Activated CD8-positive, alpha-beta memory T cell treated with anti-CD3 and anti-CD28 coated beads, Interleukin-2, amount 50 U/mL, for 48 hours (primary cell): ENCODE measurements around the gene FXR1.
"Not testable (repeated sequence)": the region's sequence is repeated elsewhere in the genome, so short reads cannot be mapped to it uniquely, and the experiment has no call there.

Source experiments
- DNase-seq: peaks from one replicate; pipeline ENCODE4 v3.0.0-alpha.2; 2020

FXR1 gene

DNA sequence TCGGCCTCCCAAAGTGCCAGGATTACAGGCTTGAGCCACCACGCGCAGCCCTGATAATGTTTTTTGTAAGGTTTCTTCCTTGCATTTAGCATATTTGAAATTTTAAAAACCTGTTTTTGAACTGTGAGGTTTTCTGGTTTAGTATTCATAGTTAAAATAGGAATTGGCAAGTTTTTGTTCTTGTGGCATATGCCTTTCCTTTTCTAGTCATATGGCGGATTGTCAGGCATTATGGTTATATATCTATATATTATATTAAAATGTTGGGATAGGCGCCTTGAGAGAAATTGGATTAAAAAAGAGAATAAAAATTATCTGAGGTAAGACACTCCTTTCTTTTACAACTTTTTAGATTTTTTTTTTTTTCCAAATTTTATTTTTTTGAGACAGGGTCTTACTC is 28.4 kb downstream of the FXR1 start:
- no peak for DNase-seq

GRCh38 chr3:180947761-180948390 is 35.4 kb downstream of the FXR1 start:
- no peak for DNase-seq

GRCh38 chr3:180959691-180960090 is 47.2 kb downstream of the FXR1 start:
- no peak for DNase-seq

GRCh38 chr3:180961087-180961486 is 48.6 kb downstream of the FXR1 start:
- no peak for DNase-seq

DNA sequence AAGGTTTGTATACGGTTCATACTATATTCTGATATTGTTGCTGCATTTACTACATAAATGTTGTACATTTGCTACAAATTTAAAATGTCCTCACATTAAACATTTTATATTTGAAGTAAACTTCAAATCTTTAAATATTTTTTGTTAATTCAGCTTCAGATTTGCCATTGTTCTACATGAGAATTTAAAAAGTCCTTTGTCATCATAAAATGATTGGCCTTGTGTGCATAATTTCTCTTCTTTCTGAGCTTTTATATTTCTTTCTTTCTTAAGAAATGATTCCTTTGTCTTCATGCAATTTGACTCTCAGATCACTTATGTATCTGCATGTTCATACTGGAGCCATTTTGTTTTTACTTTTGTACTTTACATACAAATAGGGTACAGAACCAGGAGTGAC is 49.1 kb downstream of the FXR1 start:
- no peak for DNase-seq

DNA sequence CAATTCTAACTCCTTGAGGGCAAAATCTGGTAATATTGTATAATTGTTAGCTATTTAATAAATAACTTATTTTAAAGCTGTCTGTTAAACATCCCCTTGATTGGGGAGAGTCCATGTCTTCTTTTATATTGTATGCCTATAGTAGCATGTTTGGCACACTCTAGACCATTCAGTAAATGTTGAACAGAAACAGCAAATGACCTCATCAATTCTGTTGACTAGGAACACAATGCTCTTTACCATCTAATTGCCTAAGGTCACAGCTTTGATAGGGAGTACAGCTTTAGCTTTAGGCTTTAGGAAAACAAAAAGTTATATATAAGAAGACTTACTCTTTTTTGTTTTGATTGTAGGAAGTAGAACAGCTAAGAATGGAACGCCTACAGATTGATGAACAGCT is 50.1 kb downstream of the FXR1 start:
- no peak for DNase-seq

- no peak for DNase-seq
Measured at GRCh38 chr3:180970931-180971330, 58.5 kb downstream of the FXR1 start.

DNA sequence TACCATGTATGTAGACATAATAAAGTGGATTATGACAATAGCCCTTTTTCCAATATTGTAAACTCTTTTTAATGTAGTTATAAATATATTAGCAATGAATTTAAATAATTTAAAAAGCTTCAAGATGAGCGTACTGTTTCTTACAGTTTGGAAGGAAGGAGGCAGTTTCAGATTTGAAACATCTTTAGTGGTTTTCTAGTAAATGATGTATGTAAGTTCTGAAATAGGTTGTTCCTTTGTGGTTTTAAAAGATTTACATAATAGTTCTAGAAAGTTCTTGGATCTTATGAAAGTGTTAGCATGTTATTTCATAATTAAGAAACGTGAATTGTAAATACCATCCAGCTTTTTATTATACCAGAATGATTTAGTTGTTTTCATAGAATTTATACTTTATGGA is 61.1 kb downstream of the FXR1 start:
- DNase-seq: no peak

GRCh38 chr3:180974286-180974685 is 61.8 kb downstream of the FXR1 start:
- DNase-seq: no peak

DNA sequence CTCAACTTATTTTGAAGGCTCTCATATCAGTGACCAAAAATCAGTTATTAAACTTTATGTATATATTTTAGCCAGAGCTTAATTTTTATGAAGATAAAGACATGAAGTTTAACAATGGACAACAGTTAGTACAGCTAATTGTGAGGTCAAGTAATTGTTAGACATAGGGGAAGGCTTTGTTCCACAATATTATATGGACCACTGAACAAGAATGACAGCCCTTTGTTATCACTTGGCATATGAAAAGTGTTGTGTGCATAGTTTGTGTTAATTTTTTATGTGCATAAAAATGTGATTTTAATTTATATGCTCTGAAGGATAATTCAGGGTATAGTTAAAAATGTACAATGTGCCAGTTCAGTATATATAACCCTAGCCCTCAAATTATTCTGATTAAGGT is 65.0 kb downstream of the FXR1 start:
- DNase-seq: no peak

DNA sequence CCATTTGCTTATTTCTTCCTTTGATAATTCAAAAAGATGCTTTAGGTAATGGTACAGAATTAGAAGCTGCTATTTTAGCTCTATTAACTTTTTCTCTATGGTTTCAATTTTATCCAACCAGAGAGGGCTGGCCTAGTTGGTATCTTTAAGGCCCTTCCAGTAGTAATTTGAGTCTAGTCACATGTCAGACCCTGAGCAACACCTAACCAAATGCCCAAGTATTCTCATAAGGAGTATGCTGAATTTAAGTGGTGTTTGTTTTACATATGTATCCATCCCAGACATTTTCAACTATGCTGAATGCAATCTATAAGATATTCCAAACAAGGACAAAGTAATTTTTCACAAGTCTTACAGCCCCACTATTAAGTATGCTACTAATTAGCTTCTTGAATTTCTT is 67.5 kb downstream of the FXR1 start:
- DNase-seq: no peak

DNA sequence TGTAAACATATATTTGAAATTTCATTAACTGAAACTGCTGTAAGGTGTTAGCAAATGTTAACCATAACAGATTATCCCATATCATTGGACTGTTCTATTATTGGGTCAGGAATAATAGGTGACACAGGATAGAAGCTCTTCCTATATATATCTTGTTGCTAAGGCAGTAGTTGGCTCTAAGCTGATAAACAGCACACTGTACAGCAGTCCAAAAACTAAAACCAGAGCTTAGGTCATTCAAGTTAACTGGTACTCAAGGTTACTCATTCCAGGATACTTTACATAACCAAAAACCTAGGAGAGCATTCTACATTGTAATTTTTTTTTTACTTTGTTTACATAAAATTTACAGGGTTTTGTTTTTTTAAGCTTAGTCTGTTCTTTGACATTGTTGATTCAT is 68.1 kb downstream of the FXR1 start:
- no peak for DNase-seq

GRCh38 chr3:180981912-180982311 is 69.4 kb downstream of the FXR1 start:
- no peak for DNase-seq

- no peak for DNase-seq
Measured at GRCh38 chr3:180983136-180983535, 70.7 kb downstream of the FXR1 start.

- DNase-seq: not testable (repeated sequence)
Measured at GRCh38 chr3:180986366-180986765, 73.9 kb downstream of the FXR1 start.

GRCh38 chr3:180987344-180987743 is 74.9 kb downstream of the FXR1 start:
- DNase-seq: no peak

DNA sequence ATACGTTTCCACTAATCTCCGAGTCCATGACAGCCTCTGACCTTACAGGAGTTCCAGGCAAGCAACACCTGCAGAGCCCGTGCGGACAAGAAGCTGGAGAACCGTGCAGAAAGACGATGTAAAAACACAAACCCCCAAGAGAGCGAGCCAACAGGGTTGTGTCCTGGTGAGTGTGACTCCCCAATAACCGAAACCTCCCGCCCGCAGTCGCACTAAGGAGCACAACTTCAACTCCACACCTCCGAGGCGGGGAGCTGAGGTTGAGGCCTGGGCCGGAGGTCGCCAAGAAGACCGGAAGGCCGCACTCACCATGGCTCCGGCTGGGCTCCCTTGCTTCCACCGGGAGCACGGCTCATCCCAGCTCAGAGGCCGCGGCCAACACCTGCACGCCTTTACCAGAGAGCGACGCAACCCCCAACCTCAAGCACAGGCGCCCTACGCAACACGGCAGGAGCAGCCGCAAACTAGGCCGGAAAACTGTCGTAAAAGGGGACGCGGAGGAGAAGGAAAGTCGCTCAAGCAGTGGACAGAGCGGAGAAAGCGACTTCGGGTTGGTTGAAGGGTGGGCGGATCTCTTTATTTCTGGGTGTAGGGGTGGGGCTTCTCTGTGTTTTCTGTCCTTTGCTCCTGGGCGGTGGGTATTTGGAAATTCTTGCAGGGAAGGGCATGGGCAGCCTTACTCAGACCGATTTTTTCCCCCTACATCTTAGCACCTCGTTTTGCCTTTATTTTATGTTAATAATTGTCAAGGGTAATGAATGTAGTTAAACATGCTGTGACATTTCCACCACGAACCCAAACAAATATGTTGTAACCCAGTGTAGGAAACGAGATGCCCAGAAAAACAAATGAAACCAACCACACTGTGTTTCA is 77.1 kb downstream of the FXR1 start, which contains the start of gene DNAJC19:
DNAJC19 (minus strand) TSS at position 446 of the 873 bp plus-strand sequence; CDS start at position 312, 134 bp downstream.
- peak; percentile 88 for DNase-seq

GRCh38 chr3:180990505-180990904 is 78.0 kb downstream of the FXR1 start:
- DNase-seq: no peak

DNA sequence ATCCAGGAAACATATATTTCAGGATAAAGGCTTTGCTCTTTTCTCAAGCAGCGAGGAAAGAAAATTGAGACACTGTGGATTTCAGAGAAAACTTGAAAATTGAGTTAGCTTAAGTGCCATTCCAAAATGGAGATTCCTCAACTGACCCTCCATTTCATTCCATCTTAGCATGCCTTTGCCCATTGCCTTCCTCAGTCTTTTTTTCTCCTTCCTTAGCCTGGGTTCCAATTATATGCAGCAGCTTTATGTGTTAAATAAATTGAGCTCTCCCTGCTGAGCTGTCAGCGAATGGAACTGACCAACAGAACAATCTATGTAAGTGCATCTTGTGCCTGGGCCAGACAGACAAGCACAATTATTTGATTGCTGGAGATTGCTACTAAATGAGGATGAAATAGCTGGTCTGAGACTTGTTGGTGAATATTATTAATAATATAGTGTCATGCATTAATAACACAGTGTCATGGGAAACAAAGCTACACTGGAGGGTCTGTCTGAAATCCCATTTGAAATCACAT is 84.0 kb downstream of the FXR1 start:
- no peak for DNase-seq

DNA sequence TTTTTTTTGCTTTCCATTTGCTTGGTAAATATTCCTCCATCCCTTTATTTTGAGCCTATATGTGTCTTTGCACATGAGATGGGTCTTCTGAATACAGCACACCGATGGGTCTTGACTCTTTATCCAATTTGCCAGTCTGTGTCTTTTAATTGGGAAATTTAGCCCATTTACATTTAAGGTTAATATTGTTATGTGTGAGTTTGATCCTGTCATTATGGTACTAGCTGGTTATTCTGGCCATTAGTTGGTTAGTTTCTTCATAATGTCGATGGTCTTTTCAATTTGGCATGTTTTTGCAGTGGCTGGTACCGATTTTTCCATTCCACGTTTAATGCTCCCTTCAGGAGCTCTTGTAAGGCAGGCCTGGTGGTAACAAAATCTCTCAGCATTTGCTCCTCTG is 89.9 kb downstream of the FXR1 start:
- not testable (repeated sequence) for DNase-seq

GRCh38 chr3:181003469-181003868 is 91.0 kb downstream of the FXR1 start:
- DNase-seq: not testable (repeated sequence)

DNA sequence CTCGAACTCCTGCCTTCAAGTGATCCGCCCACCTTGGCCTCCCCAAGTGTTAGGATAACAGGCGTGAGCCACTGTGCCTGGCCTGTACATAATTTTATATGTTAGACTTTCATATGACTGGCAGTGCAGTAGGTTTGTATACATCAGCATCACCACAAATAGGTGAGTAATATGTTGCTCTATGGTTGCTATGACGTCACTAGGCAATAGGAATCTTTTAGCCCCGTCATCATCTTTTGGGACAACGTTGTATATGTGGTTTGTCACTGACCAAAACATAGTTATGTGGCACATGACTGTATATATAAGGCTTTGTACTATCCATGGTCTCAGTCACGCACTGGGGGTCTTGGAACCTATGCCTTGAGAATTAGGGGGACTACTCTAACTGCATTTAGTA is 94.1 kb downstream of the FXR1 start:
- DNase-seq: no peak

DNA sequence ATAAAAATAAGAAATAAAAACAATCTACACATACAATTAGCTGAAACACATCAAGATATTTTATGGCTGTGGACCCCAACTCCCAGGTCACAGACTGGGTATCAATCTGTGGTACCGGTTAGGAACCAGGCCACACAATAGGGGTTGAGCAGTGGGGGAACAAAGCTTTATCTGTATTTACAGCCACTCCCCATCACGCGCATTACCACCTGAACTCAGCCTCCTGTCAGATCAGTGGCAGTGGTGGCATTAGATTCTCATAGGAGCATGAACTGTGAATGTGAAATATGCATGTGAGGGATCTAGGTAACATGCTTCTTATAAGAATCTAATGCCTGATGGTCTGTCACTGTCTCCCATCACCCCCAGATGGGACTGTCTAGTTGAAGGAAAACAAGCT is 94.8 kb downstream of the FXR1 start:
- no peak for DNase-seq

DNA sequence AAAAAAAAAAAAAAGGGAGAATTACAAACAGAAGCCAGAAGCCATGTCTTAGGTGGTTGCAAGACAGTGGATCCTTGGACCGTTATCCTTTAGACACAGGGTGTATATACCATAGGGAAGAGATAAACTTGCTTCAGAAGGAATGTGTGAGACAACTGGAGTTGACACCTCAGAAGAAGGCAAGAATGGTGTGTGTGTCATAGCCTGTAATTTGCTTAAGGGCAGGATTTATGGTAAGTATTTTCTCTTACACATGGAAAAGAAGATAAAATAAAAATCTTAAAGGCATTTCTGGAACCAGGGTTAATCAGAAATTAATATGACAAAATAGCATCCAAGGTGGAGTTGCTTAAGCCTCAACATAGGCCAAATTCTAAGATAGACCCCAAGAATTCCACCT is 96.3 kb downstream of the FXR1 start:
- DNase-seq: no peak
